Measurements from ENCODE around the gene ELAVL1.
A peak's percentile ranks its signal among the peaks of the same experiment; 100 is the strongest.

Gene ELAVL1

GRCh38 chr19:7976461-7976860, 29.0 kb downstream of the ELAVL1 start:
- no peaks in the 10 kb centered on the region for H3K9me3 Mint-ChIP-seq

GRCh38 chr19:7975037-7975436, 30.4 kb downstream of the ELAVL1 start:
- Mint-ChIP-seq H3K9me3 (no peaks in the 10 kb centered on the region), H3K36me3 (ENCODE audit: low read depth) (peaks cover 9% of the 10 kb centered on the region), H3K27me3 (no peaks in the 10 kb centered on the region), H3K4me1 (no peaks in the 10 kb centered on the region), H3K4me3 (no peak overlapping the region), H3K27ac (no peak overlapping the region)
- DNase-seq (no peak), ATAC-seq (no peak)

More at GRCh38 chr19:7976461-7976860, 29.0 kb downstream of the ELAVL1 start:
- H3K4me3 Mint-ChIP-seq = no peak overlapping the region
- ATAC-seq (no peak), DNase-seq (no peak)
- H3K4me1 Mint-ChIP-seq = no peaks in the 10 kb centered on the region
- no peaks in the 10 kb centered on the region for H3K27me3 Mint-ChIP-seq
- peaks cover 11% of the 10 kb centered on the region for H3K36me3 Mint-ChIP-seq (ENCODE audit: low read depth)
- H3K27ac Mint-ChIP-seq = no peak overlapping the region

- no peak for ATAC-seq
- Mint-ChIP-seq H3K4me1 (no peaks in the 10 kb centered on the region), H3K27ac (no peak overlapping the region), H3K36me3 (ENCODE audit: low read depth) (peaks cover 11% of the 10 kb centered on the region), H3K4me3 (no peak overlapping the region), H3K27me3 (no peaks in the 10 kb centered on the region), H3K9me3 (no peaks in the 10 kb centered on the region)
- DNase-seq = no peak
Measured at GRCh38 chr19:7973883-7974282, 31.6 kb downstream of the ELAVL1 start.

- ATAC-seq = no peak
- H3K9me3 Mint-ChIP-seq = no peaks in the 10 kb centered on the region
- H3K4me1 Mint-ChIP-seq = no peaks in the 10 kb centered on the region
- no peak overlapping the region for H3K4me3 Mint-ChIP-seq
- no peak for DNase-seq
- no peaks in the 10 kb centered on the region for H3K27me3 Mint-ChIP-seq
- peaks cover 18% of the 10 kb centered on the region for H3K36me3 Mint-ChIP-seq (ENCODE audit: low read depth)
- no peak overlapping the region for H3K27ac Mint-ChIP-seq
Measured at GRCh38 chr19:7971553-7972520, 33.6 kb downstream of the ELAVL1 start.

DNA sequence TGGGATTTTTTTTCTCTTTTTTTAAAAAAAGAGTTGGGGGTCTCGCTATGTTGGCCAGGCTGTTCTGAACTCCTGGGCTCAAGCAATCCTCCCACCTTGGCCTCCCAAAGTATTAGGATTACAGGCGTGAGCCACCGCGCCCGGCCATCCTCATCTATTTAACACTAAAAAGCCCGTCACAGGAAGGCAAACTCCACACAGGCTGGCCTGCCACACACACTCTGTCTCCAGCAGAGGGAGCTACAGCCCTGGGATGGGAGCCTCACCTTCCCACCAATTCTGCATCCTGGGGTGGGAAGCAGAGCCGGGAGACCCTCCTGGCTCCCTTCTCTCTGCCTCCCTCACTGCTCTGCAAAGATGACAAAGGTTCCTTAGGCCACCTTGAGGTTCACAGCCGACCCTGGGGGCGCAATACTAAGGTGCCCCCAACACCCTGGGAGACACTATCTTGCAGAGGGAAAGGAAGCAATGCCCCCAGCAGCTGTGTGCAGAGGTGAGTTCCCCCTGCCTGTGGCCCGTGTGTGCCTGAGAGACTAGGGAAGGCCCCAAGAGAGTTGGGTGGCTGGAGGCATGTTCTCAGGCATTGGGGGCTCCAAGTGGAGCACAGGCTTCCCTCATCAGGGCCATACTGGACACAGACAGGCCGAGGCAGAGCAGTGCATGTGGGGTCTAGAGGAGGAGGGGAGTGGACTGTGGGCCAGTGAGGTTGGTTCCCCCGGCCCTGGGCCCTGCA, 34.6 kb downstream of the ELAVL1 start:
- Mint-ChIP-seq H3K27ac (no peak overlapping the region), H3K27me3 (no peaks in the 10 kb centered on the region), H3K9me3 (no peaks in the 10 kb centered on the region), H3K36me3 (ENCODE audit: low read depth) (peaks cover 23% of the 10 kb centered on the region), H3K4me3 (no peak overlapping the region), H3K4me1 (no peaks in the 10 kb centered on the region)
- ATAC-seq (peak; percentile 13), DNase-seq (peak; percentile 36)

GRCh38 chr19:7969555-7969939, 35.9 kb downstream of the ELAVL1 start:
- no peak for ATAC-seq
- no peaks in the 10 kb centered on the region for H3K27me3 Mint-ChIP-seq
- no peaks in the 10 kb centered on the region for H3K4me1 Mint-ChIP-seq
- peaks cover 27% of the 10 kb centered on the region for H3K36me3 Mint-ChIP-seq (ENCODE audit: low read depth)
- H3K4me3 Mint-ChIP-seq = no peak overlapping the region
- H3K9me3 Mint-ChIP-seq = no peaks in the 10 kb centered on the region
- no peak overlapping the region for H3K27ac Mint-ChIP-seq
- DNase-seq = no peak

- H3K36me3 Mint-ChIP-seq (ENCODE audit: low read depth) = peaks cover 24% of the 10 kb centered on the region
- ATAC-seq (no peak), DNase-seq (no peak)
- H3K9me3 Mint-ChIP-seq = no peaks in the 10 kb centered on the region
- H3K4me1 Mint-ChIP-seq = no peaks in the 10 kb centered on the region
- H3K27me3 Mint-ChIP-seq = no peaks in the 10 kb centered on the region
- no peak overlapping the region for H3K4me3 Mint-ChIP-seq
- no peak overlapping the region for H3K27ac Mint-ChIP-seq
Measured at GRCh38 chr19:7968796-7969554, 36.5 kb downstream of the ELAVL1 start.

GRCh38 chr19:7968008-7968795, 37.2 kb downstream of the ELAVL1 start:
- no peak for ATAC-seq
- DNase-seq = no peak
- peaks cover 20% of the 10 kb centered on the region for H3K36me3 Mint-ChIP-seq (ENCODE audit: low read depth)
- H3K27me3 Mint-ChIP-seq = no peaks in the 10 kb centered on the region
- H3K4me1 Mint-ChIP-seq = no peaks in the 10 kb centered on the region
- H3K27ac Mint-ChIP-seq = no peak overlapping the region
- no peak overlapping the region for H3K4me3 Mint-ChIP-seq
- no peaks in the 10 kb centered on the region for H3K9me3 Mint-ChIP-seq

DNA sequence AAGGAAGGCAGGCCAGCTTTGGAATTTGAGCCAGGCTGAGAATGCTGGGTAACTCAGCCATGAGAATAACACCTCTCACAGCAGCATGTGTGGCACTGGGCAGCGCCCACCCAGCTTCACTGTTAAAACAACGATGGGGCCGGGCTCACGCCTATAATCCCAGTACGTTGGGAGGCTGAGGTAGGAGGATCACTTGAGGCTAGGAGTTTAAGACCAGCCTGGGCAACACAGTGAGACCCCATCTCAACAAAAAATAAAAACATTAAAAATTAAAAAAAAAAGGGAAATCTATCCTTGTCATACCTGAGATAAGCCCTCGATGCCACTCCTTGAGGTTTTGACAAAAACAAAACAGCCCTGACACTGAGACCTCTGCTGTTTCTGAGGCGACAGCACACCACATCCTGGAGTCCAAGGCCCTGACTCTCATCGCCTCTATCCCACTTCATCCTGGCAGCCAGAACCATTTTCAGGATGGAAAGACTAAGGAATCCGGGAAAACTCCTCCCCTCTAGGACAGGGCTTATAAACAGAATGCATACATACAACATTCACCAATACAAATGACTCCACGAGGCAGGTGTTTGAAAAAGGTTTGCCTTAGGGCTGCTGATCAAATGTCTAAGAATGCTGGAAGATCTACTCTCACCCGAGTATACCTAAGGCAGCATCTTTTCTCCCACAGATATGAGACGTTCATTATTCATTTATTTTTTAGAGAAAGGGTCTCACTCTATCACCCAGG, 39.3 kb downstream of the ELAVL1 start:
- Mint-ChIP-seq H3K4me3 (no peak overlapping the region), H3K27me3 (no peaks in the 10 kb centered on the region), H3K9me3 (no peaks in the 10 kb centered on the region), H3K36me3 (ENCODE audit: low read depth) (peaks cover 26% of the 10 kb centered on the region), H3K4me1 (no peaks in the 10 kb centered on the region), H3K27ac (no peak overlapping the region)
- ATAC-seq = no peak
- no peak for DNase-seq

DNA sequence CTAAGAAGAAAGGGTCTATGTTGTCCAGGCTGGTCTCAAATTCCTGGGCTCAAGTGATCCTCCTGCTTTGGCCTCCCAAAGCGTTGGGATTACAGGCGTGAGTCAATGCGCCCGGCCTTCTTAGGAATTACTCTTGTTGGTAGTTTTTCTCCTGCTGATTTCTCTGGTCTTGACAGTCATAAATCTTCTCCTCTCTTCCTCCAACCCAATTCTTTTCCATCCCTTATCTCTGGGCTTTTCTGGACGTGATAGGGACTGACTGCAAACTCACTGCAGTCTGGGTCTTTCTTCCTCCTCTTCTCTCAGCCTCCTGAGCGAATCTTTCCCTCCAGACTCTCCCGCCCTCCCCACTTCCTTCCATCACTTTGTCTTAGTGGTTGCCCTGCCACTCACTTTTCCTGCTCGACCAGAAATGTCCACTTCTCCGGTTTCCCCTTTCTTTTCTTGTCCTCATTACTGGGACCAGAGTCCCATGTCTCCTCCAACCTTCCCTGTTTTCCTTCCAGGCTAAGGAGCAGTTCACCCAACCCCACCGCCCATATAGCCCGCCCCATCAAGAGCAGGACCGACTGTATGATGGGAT, 40.1 kb downstream of the ELAVL1 start:
- ATAC-seq (no peak), DNase-seq (no peak)
- Mint-ChIP-seq H3K4me3 (no peak overlapping the region), H3K4me1 (no peaks in the 10 kb centered on the region), H3K27me3 (no peaks in the 10 kb centered on the region), H3K27ac (peak overlapping the region; percentile 12), H3K36me3 (ENCODE audit: low read depth) (peaks cover 26% of the 10 kb centered on the region), H3K9me3 (no peaks in the 10 kb centered on the region)

- Mint-ChIP-seq H3K4me1 (peaks cover 6% of the 10 kb centered on the region), H3K9me3 (no peaks in the 10 kb centered on the region), H3K36me3 (ENCODE audit: low read depth) (peaks cover 24% of the 10 kb centered on the region), H3K4me3 (no peak overlapping the region), H3K27me3 (no peaks in the 10 kb centered on the region), H3K27ac (no peak overlapping the region)
- DNase-seq (no peak), ATAC-seq (no peak)
Measured at GRCh38 chr19:7963566-7963965, 41.9 kb downstream of the ELAVL1 start.

DNA sequence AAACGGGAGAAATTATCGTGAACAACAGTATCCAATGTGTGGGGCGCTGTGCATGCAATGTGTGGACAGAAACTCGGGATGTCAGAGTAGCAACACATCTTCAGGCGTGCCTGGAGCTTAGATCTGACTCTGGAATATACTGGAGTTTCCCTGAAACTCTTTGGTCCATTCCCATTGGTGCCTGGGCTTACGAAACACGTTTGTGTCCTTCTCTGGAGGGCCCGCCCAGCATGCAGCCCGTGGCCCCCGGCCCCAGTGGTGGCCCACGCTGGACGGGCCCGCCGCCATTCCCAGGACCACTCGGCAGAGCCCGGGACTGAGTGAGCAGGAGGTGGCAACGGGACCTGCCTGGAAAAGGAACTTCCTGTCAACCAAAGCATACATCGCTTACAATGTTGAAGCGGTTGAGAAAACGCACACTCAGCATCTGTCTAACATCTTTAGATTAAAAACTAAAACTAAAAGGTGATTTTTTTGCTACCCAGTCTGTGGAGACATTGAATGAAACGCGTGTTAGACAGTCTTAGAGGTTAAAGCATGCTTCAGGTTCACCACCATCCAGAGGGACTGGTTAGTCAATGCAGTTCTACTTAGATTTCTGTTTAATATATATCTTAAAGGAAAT, 42.7 kb downstream of the ELAVL1 start:
- DNase-seq (no peak), ATAC-seq (no peak)
- Mint-ChIP-seq H3K27me3 (no peaks in the 10 kb centered on the region), H3K36me3 (ENCODE audit: low read depth) (peaks cover 24% of the 10 kb centered on the region), H3K4me1 (peaks cover 9% of the 10 kb centered on the region), H3K9me3 (no peaks in the 10 kb centered on the region), H3K27ac (no peak overlapping the region), H3K4me3 (no peak overlapping the region)
